Mesenchymal stem cell (in vitro differentiated cells and primary cell): Measurements from ENCODE around the gene CLSTN1.

Experiments used
- DNase-seq: peaks from one replicate; pipeline ENCODE4 v3.0.0-alpha.2; 2013
- H2AFZ ChIP-seq: one replicate; pipeline ENCODE4 v1.6.1; 2013; ENCODE audit warnings: low read depth, mild to moderate bottlenecking, control low read depth, inconsistent platforms, low read length, moderate library complexity
- H2AK5ac ChIP-seq: 2 replicates; pipeline ENCODE4 v1.6.1; 2013; ENCODE audit warnings: low read length, moderate library complexity, mild to moderate bottlenecking, inconsistent platforms; ENCODE audit not compliant: severe bottlenecking
- H2BK120ac ChIP-seq: one replicate; pipeline ENCODE4 v1.6.1; 2013; ENCODE audit warnings: low read depth, mild to moderate bottlenecking, inconsistent platforms, low read length, moderate library complexity
- H2BK12ac ChIP-seq, 2 experiments: one replicate each; pipeline ENCODE4 v1.6.1; 2013; ENCODE audit warnings: inconsistent platforms in 2 of 2, low read length in 2 of 2, mild to moderate bottlenecking in 2 of 2, moderate library complexity in 2 of 2, control low read depth in 1 of 2
- H2BK15ac ChIP-seq: one replicate; pipeline ENCODE4 v1.6.1; 2013; ENCODE audit warnings: mild to moderate bottlenecking, low read depth, inconsistent platforms; ENCODE audit not compliant: poor library complexity, severe bottlenecking
- H2BK5ac ChIP-seq: 2 replicates; pipeline ENCODE4 v1.6.1; 2013; ENCODE audit warnings: low read depth, mild to moderate bottlenecking, low read length, control low read depth, inconsistent platforms; ENCODE audit not compliant: poor library complexity, severe bottlenecking
- H3K14ac ChIP-seq, 2 experiments: one replicate each; pipeline ENCODE4 v1.6.1; 2013; ENCODE audit warnings: inconsistent platforms in 2 of 2, low read length in 2 of 2, control low read depth in 1 of 2, mild to moderate bottlenecking in 1 of 2, moderate library complexity in 1 of 2
- H3K18ac ChIP-seq, 2 experiments: one replicate each; pipeline ENCODE4 v1.6.1; 2013; ENCODE audit warnings: inconsistent platforms in 2 of 2, low read length in 2 of 2, control low read depth in 1 of 2, low read depth in 1 of 2, mild to moderate bottlenecking in 1 of 2
- H3K23ac ChIP-seq, 2 experiments: one replicate each; pipeline ENCODE4 v1.6.1; 2013; ENCODE audit warnings: inconsistent platforms in 2 of 2, low read length in 2 of 2, mild to moderate bottlenecking in 2 of 2, moderate library complexity in 2 of 2, control low read depth in 1 of 2
- H3K27ac ChIP-seq: 2 replicates; pipeline ENCODE4 v1.5.1; 2013; ENCODE audit warnings: mild to moderate bottlenecking, moderate library complexity, low read length, control low read depth, inconsistent platforms; ENCODE audit not compliant: poor library complexity, severe bottlenecking
- H3K27me3 ChIP-seq, 2 experiments: 2 replicates each; pipeline versions ENCODE4 v1.6.1 to v1.7.0; 2013; ENCODE audit warnings: low read length in 2 of 2, mild to moderate bottlenecking in 2 of 2, moderate library complexity in 2 of 2, control low read depth in 1 of 2, inconsistent platforms in 1 of 2; ENCODE audit not compliant: control insufficient read depth in 1 of 2, insufficient read depth in 1 of 2
- H3K36me3 ChIP-seq, 2 experiments: 2 replicates each; pipeline versions ENCODE4 v1.6.1 to v1.7.0; 2013; ENCODE audit warnings: low read length in 2 of 2, control low read depth in 1 of 2, inconsistent platforms in 1 of 2, low read depth in 1 of 2, mild to moderate bottlenecking in 1 of 2; ENCODE audit not compliant: insufficient read depth in 2 of 2, control insufficient read depth in 1 of 2
- H3K4ac ChIP-seq, 2 experiments: one replicate each; pipeline ENCODE4 v1.6.1; 2013; ENCODE audit warnings: inconsistent platforms in 2 of 2, low read length in 2 of 2, mild to moderate bottlenecking in 2 of 2, moderate library complexity in 2 of 2, control low read depth in 1 of 2, low read depth in 1 of 2
- H3K4me1 ChIP-seq: 2 replicates; pipeline ENCODE4 v1.6.1; 2013; ENCODE audit warnings: low read depth, low read length, control low read depth; ENCODE audit not compliant: control insufficient read depth, insufficient read depth
- H3K4me2 ChIP-seq: 2 replicates; pipeline ENCODE4 v1.6.1; 2013; ENCODE audit warnings: low read length, mild to moderate bottlenecking, inconsistent platforms; ENCODE audit not compliant: poor library complexity, severe bottlenecking
- H3K4me3 ChIP-seq, 2 experiments: 2 replicates each; pipeline versions ENCODE4 v1.5.1 to v1.7.0; 2013; ENCODE audit warnings: low read length in 2 of 2, mild to moderate bottlenecking in 2 of 2, control low read depth in 1 of 2, low read depth in 1 of 2; ENCODE audit not compliant: insufficient read depth in 1 of 2
- H3K79me1 ChIP-seq: replicated peaks from 2 replicates; pipeline ENCODE4 v1.6.1; 2013; ENCODE audit warnings: mild to moderate bottlenecking, control low read depth, low read length, inconsistent platforms; ENCODE audit not compliant: poor library complexity, severe bottlenecking
- H3K9ac ChIP-seq: 2 replicates; pipeline ENCODE4 v1.7.0; 2013; ENCODE audit warnings: mild to moderate bottlenecking, low read length, moderate library complexity
- H3K9me3 ChIP-seq: 2 replicates; pipeline ENCODE4 v1.7.0; 2013; ENCODE audit warnings: mild to moderate bottlenecking, low read length; ENCODE audit not compliant: control insufficient read depth
- H4K8ac ChIP-seq: one replicate; pipeline ENCODE4 v1.6.1; 2013; ENCODE audit warnings: inconsistent platforms, mild to moderate bottlenecking, low read length, moderate library complexity
- H4K91ac ChIP-seq: one replicate; pipeline ENCODE4 v1.6.1; 2013; ENCODE audit warnings: mild to moderate bottlenecking, low read length, inconsistent platforms
- WGBS: methylation state at CpG from one replicate; pipeline ENCODE4 v1.1.7; 2013; ENCODE audit warnings: mixed read lengths; 5-methylcytosine and 5-hydroxymethylcytosine counted together

CLSTN1 gene

DNA sequence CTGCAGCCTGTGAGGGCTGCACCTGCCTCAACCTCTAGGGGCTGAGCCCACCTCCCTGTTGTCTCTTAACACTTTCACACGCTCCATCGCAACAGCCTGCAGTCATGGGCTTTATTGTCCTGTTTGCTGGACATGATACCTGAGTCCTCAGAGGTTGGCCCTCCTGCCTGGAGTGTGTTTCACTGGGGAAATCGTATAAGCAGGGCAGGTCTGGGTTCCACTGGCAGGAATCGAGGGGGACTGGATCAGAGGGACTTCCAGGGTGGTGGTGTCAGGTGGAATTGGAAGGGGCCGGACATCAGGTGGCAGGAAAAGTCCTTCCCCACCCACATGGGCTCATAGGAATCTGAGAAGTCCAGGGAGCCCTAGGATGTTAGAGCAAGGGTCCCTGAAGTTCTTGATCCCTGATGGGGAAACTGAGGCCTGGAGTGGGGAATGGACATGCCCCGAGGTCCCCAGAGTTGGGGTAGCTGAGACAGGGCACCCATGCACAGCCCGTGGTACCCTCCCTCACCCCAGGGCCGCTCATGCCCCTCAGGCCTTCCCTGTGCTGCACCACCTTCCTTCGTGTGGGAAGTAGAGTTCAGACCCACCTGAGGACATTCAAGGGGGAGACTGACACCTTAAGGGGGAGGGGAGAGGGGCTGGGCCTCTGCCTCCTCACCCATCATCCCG lies 105.6 kb downstream of the CLSTN1 start:
- Histone ChIP-seq H2BK5ac (no peak overlapping the region), H2AFZ (no peak overlapping the region), H2BK15ac (peak overlapping the region; percentile 82), H3K79me1 (peaks cover 55% of the 10 kb centered on the region), H4K91ac (peak overlapping the region; percentile 35), H4K8ac (no peak overlapping the region), H3K4me2 (no peak overlapping the region), H3K27me3 (no peaks in the 10 kb centered on the region), H3K18ac (no peak overlapping the region), H3K27ac (no peak overlapping the region), H3K14ac (no peak overlapping the region), H3K9ac (no peak overlapping the region), H3K4me3 (no peak overlapping the region), H3K4ac (no peak overlapping the region), H2AK5ac (peak overlapping the region; percentile 21), H3K23ac (no peak overlapping the region), H3K36me3 (peaks cover 21 to 86% of the 10 kb centered on the region in 2 experiments), H3K4me1 (peaks cover 37% of the 10 kb centered on the region), H3K9me3 (peaks cover 4% of the 10 kb centered on the region), H2BK12ac (peak overlapping the region in 1 of 2 experiments; percentile 79), H2BK120ac (no peak overlapping the region)
- no peak for DNase-seq
- 96% methylated on average over 10 of the region's 10 CpGs for whole genome bisulfite sequencing

GRCh38 chr1:9717193-9718005 lies 106.4 kb downstream of the CLSTN1 start:
- Histone ChIP-seq H3K79me1 (peaks cover 47% of the 10 kb centered on the region), H2BK15ac (peak overlapping the region; percentile 33), H4K91ac (no peak overlapping the region), H3K18ac (no peak overlapping the region), H3K9ac (no peak overlapping the region), H2BK12ac (no peak overlapping the region), H3K4me1 (peaks cover 37% of the 10 kb centered on the region), H2AFZ (no peak overlapping the region), H3K14ac (no peak overlapping the region), H2AK5ac (no peak overlapping the region), H3K4me2 (no peak overlapping the region), H2BK5ac (no peak overlapping the region), H3K9me3 (no peaks in the 10 kb centered on the region), H3K36me3 (peaks cover 13 to 84% of the 10 kb centered on the region in 2 experiments), H4K8ac (no peak overlapping the region), H3K4me3 (no peak overlapping the region), H3K23ac (no peak overlapping the region), H3K27ac (no peak overlapping the region), H3K27me3 (no peaks in the 10 kb centered on the region), H3K4ac (no peak overlapping the region), H2BK120ac (no peak overlapping the region)
- WGBS: 85% methylated on average over 24 of the region's 25 CpGs
- no peak for DNase-seq

DNA sequence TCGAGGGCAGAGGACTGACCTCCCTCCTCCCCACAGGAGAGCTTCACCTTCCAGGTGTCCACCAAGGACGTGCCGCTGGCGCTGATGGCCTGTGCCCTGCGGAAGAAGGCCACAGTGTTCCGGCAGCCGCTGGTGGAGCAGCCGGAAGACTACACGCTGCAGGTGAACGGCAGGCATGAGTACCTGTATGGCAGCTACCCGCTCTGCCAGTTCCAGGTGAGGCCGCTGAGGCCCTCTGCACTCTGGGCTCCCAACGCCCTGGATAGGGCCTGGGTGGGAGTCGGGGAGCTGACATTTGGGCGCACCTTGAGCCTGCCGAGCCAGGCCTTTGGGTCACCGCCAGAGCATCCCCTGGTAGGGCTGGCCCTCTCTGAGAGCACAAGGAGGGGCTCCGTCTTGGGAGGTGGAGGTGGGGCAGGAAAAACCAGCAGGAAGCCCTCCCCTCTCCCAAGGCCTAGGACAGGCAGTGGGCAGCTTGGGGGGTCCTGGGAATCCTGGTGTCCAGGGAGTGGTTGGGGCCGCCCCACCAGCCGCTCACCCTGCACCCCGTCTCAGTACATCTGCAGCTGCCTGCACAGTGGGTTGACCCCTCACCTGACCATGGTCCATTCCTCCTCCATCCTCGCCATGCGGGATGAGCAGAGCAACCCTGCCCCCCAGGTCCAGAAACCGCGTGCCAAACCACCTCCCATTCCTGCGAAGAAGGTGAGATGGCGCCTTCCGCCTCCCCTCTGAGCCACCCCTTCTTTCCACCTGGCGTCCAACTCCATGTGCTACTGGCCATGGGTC lies 107.2 kb downstream of the CLSTN1 start:
- no peak overlapping the region for H2AK5ac ChIP-seq
- H3K18ac ChIP-seq: no peak overlapping the region
- H2BK120ac ChIP-seq: no peak overlapping the region
- no peak overlapping the region for H3K23ac ChIP-seq
- H3K79me1 ChIP-seq: peaks cover 44% of the 10 kb centered on the region
- H3K9ac ChIP-seq: no peak overlapping the region
- H3K27ac ChIP-seq: no peak overlapping the region
- no peak for DNase-seq
- H3K36me3 ChIP-seq: peaks cover 9 to 79% of the 10 kb centered on the region in 2 experiments
- H3K4ac ChIP-seq: no peak overlapping the region
- H4K91ac ChIP-seq: no peak overlapping the region
- no peak overlapping the region for H2BK15ac ChIP-seq
- no peak overlapping the region for H3K4me3 ChIP-seq
- no peaks in the 10 kb centered on the region for H3K9me3 ChIP-seq
- H4K8ac ChIP-seq: peak overlapping the region; percentile 29
- H2BK12ac ChIP-seq: no peak overlapping the region
- H2BK5ac ChIP-seq: no peak overlapping the region
- WGBS: 97% methylated on average over 29 of the region's 29 CpGs
- H3K4me1 ChIP-seq: peaks cover 36% of the 10 kb centered on the region
- no peak overlapping the region for H3K4me2 ChIP-seq
- no peak overlapping the region for H2AFZ ChIP-seq
- H3K27me3 ChIP-seq: no peaks in the 10 kb centered on the region
- no peak overlapping the region for H3K14ac ChIP-seq
